OCI-M2 (cell line): ENCODE data around the gene DMRT3.

Source experiments
- DNase-seq: peaks from one replicate; lab custom pipeline; 2025; ENCODE audit not compliant: unreplicated experiment; lab: John Stamatoyannopoulos, UW

The DMRT3 gene, protein sequence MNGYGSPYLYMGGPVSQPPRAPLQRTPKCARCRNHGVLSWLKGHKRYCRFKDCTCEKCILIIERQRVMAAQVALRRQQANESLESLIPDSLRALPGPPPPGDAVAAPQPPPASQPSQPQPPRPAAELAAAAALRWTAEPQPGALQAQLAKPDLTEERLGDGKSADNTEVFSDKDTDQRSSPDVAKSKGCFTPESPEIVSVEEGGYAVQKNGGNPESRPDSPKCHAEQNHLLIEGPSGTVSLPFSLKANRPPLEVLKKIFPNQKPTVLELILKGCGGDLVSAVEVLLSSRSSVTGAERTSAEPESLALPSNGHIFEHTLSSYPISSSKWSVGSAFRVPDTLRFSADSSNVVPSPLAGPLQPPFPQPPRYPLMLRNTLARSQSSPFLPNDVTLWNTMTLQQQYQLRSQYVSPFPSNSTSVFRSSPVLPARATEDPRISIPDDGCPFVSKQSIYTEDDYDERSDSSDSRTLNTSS

DNA sequence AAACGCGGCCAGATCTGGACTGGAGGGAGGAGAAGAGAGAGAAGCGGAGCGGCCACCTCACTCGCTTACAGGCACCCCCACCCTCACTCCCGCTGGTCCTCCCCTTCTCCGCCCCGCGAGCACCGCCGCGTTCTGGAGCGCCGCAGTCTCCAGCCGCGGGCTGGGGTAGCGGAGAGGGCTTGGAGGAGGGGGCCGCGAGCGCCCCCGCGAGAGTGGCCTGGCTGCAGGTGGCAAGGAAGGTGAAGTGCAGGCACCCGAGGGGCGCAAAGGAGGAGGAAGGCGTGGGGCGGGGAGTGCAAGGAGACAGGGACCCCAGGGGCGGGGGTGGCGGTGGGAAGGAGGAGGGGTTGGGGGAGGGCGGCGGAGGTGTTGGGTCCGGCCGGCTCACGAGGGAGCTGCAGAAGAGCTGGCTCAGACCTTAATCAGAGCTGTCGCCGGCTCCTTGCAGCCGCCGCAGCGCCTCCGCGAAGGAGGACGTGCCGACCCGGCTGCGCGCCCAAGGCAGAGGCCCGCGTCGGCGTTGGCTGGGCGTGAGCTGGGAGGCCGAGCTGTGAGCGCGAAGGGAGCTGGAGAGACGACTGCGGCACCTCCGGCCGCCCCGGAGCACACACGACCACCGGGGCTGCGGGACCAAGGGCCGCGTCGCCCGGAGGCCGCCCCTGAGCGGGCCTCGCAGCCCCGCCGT, at the start of gene DMRT3:
DMRT3 (plus strand) TSS at position 398 of the 685 bp plus-strand sequence. CDS start 347 bp downstream, outside the sequence.
- no peak for DNase-seq

- no peak for DNase-seq
These were observed 49.5 kb upstream of the DMRT3 start for GRCh38 chr9:926976-927375.

GRCh38 chr9:928363-929042, 48.0 kb upstream of the DMRT3 start:
- DNase-seq, result no peak

GRCh38 chr9:929719-930118, 46.7 kb upstream of the DMRT3 start:
- DNase-seq, result no peak

GRCh38 chr9:933356-933755, 43.1 kb upstream of the DMRT3 start:
- DNase-seq, result no peak

DNA sequence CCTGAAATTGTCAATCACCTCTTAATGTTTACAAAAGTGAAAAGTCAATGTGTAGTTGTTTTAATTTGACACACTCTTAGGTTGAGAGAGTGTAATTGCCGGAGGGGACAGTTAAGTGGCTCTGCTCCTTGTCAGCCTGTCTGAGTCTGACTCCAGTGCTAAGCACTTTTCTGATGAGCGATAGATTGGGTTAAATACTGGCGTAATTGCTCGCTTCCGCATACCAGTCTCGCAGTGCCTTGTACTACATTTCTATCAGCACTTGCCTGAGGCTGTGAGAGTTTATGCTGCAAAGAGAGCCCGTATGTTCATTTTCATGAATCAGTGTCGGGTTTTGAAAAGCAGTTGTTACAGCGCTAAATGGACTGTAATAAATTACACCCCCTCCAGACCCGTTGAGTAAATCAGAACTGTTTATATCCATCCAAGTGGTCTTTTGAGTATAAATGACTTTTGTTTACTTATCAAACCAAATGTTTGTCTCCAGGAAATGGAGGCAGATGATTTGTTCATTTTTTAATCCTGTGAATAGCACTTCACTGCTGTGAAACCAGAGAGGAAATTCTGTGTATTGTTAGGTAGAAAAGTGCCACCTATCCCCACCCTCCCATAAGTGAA, 41.0 kb upstream of the DMRT3 start:
- DNase-seq, result no peak

DNA sequence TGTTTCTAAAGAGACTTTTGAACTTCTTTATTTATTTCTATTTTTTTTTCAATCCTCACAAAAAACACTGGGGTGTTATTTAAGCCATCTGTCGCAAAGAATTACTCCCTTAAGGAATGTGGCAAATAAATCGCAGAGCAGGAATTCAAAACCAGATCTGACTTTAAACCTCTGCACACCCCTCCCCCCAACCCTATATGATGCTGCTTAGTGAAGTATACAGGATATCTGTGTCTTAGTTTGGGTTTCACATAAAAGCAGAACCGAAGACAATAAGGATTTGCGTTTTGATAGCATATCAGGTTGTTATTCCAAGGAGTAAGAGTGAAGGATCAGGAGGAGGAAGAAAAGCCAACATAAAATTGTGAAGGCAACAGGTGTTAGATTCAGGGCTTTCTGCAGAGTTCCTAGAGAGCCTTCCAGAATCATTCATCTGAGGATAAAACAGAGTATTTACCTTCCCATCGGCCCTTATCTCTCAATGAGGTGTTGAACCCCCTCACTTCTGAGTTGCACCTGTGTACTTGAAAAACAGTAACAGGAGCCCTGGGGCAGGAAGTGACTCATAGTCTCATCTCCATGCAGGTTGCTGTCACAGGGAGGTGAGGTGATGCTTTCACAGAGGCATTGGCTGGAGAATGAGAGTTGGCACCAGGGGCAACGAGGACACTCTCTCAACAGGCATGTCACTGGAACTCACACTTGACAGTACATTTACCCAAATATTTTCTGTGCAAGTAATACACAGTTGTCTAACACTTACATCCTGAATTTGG, 33.5 kb upstream of the DMRT3 start:
- DNase-seq, result no peak

GRCh38 chr9:947985-948384, 28.5 kb upstream of the DMRT3 start:
- DNase-seq, result no peak

DNA sequence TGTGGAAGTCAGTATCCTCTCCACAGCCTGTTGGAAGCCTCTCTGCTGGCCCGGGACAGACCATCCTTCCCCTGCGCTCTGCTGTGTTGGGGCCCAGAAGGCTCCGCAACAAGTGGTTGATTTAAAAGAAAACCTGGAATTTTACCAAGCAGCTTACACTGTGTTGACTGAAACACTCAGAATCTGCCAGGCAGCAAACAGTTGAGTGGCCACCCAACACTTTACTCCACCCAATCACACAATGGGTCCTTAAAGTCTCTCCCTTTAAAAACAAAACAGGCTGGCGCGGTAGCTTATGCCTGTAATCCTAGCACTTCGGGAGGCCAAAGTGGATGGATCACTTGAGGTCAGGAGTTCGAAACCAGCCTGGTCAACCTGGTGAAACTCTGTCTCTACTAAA, 28.0 kb upstream of the DMRT3 start:
- no peak for DNase-seq

- no peak for DNase-seq
These were observed 26.3 kb upstream of the DMRT3 start for GRCh38 chr9:950139-950538.

DNA sequence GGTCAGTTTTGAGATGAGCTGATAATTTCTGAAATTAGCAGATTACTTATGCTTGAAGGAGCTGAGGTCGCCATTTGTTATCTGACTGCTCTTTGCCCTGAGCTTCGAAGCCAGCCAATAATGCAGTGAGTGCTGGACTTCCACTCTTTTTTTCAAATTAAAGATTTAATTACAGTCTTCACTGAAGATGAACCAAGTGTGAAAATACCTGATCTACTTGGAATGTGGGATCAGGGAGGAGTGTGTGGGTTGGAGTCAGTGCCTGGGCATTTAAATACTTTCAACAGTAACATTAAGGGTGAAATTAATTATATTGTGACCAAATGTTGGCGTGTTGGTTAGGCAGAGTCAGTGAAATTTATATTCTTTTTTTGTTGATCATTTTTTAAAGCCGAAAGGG, 23.9 kb upstream of the DMRT3 start:
- no peak for DNase-seq

- DNase-seq, result no peak
These were observed 17.4 kb upstream of the DMRT3 start for GRCh38 chr9:959105-959504.

DNA sequence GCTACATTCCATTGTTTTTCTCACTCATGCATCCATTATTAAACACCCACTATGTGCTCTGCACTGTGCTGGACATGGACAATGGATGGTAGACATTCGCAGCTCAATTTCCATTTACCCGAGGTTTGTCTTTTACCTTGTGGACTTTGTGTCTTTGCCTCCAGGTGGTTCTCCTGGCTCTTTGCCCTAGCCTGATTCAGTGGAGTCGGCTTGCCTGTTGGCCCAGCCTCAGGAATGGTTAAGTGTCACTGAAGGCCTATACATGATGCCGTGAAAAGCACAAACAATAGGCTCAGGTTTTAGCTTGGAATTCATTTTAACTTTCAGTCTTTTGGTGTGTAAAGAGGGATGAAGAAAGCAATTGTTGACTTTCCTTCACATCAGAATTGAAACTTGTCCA, 16.5 kb upstream of the DMRT3 start:
- no peak for DNase-seq

GRCh38 chr9:962023-962422, 14.4 kb upstream of the DMRT3 start:
- DNase-seq, result no peak

GRCh38 chr9:965497-965896, 11.0 kb upstream of the DMRT3 start:
- no peak for DNase-seq

DNA sequence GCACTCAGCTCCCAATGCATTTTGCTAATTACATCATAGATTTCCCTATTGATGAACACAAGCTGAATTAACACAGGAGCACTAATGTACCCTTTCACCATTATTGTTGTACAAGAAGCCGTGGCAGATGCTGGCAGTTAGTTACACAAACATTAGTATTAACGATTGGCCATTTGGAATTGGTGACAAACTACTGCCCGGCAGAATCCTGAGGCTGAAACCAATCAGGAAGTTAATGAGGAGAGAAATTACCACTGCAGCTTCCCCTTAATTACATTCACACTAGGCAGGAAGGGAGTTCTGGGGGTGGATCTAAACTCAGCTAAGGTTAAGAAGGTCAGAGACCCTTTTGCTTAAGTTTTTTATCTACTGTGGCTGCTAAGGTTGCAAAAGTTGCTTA, 9.6 kb upstream of the DMRT3 start:
- DNase-seq, result no peak

- no peak for DNase-seq
These were observed 9.0 kb upstream of the DMRT3 start for GRCh38 chr9:967436-967835.

- DNase-seq, result no peak
These were observed 8.4 kb upstream of the DMRT3 start for GRCh38 chr9:967903-968641.

GRCh38 chr9:969310-970150, 6.9 kb upstream of the DMRT3 start:
- DNase-seq, result no peak
